BLaER1 (cell line): ENCODE data around the gene ERBIN.
"Not testable (repeated sequence)": the region's sequence is repeated elsewhere in the genome, so short reads cannot be mapped to it uniquely, and the experiment has no call there.

ENCODE experiments used
- H3K27ac ChIP-seq: shearing (Covaris generic); formaldehyde crosslinking; 2 replicates; pipeline ENCODE4 v1.8.1; 2022
- H3K27me3 ChIP-seq: shearing (Covaris generic); formaldehyde crosslinking; 2 replicates; pipeline ENCODE4 v1.8.1; 2022
- H3K36me3 ChIP-seq: shearing (Covaris generic); formaldehyde crosslinking; 2 replicates; pipeline ENCODE4 v1.8.1; 2022
- H3K4me1 ChIP-seq: shearing (Covaris generic); formaldehyde crosslinking; 2 replicates; pipeline ENCODE4 v1.8.1; 2022
- H3K4me2 ChIP-seq: shearing (Covaris generic); formaldehyde crosslinking; 2 replicates; pipeline ENCODE4 v1.8.1; 2022
- H3K4me3 ChIP-seq: shearing (Covaris generic); formaldehyde crosslinking; 2 replicates; pipeline ENCODE4 v1.8.1; 2022
- H3K9ac ChIP-seq: shearing (Covaris generic); formaldehyde crosslinking; 2 replicates; pipeline ENCODE4 v1.8.1; 2022
- H3K9me3 ChIP-seq: shearing (Covaris generic); formaldehyde crosslinking; 2 replicates; pipeline ENCODE4 v1.8.1; 2022
- H4K20me1 ChIP-seq: shearing (Covaris generic); formaldehyde crosslinking; 2 replicates; pipeline ENCODE4 v1.8.1; 2022
- Cebpa-rat ChIP-seq: shearing (Covaris generic); IDR thresholded peaks from 2 replicates; pipeline ENCODE4 v1.8.1; 2022

Gene ERBIN, protein sequence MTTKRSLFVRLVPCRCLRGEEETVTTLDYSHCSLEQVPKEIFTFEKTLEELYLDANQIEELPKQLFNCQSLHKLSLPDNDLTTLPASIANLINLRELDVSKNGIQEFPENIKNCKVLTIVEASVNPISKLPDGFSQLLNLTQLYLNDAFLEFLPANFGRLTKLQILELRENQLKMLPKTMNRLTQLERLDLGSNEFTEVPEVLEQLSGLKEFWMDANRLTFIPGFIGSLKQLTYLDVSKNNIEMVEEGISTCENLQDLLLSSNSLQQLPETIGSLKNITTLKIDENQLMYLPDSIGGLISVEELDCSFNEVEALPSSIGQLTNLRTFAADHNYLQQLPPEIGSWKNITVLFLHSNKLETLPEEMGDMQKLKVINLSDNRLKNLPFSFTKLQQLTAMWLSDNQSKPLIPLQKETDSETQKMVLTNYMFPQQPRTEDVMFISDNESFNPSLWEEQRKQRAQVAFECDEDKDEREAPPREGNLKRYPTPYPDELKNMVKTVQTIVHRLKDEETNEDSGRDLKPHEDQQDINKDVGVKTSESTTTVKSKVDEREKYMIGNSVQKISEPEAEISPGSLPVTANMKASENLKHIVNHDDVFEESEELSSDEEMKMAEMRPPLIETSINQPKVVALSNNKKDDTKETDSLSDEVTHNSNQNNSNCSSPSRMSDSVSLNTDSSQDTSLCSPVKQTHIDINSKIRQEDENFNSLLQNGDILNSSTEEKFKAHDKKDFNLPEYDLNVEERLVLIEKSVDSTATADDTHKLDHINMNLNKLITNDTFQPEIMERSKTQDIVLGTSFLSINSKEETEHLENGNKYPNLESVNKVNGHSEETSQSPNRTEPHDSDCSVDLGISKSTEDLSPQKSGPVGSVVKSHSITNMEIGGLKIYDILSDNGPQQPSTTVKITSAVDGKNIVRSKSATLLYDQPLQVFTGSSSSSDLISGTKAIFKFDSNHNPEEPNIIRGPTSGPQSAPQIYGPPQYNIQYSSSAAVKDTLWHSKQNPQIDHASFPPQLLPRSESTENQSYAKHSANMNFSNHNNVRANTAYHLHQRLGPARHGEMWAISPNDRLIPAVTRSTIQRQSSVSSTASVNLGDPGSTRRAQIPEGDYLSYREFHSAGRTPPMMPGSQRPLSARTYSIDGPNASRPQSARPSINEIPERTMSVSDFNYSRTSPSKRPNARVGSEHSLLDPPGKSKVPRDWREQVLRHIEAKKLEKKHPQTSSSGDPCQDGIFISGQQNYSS (N-terminal part only)

GRCh38 chr5:65926276-65926783 is at the start of gene ERBIN:
TSS of gene ERBIN (plus strand) at chr5:65926575. CDS start at chr5:65992719, 66,144 bp downstream.
- Histone ChIP-seq H4K20me1 (peaks cover 43% of the 10 kb centered on the region), H3K27me3 (no peaks in the 10 kb centered on the region), H3K4me1 (peaks cover 28% of the 10 kb centered on the region), H3K9ac (peak within 1 kb of the TSS; percentile 99), H3K36me3 (peaks cover 18% of the 10 kb centered on the region; the same call in 1 of the 2 replicates), H3K9me3 (no peaks in the 10 kb centered on the region), H3K4me3 (peak within 1 kb of the TSS; percentile 89), H3K27ac (peak within 1 kb of the TSS; percentile 99), H3K4me2 (peak within 1 kb of the TSS; percentile 90)
- no peak for TF ChIP-seq Cebpa-rat

GRCh38 chr5:65876970-65877369 is 49.4 kb upstream of the ERBIN start:
- no peak overlapping the region for H3K4me2 ChIP-seq
- TF ChIP-seq Cebpa-rat, result no peak

DNA sequence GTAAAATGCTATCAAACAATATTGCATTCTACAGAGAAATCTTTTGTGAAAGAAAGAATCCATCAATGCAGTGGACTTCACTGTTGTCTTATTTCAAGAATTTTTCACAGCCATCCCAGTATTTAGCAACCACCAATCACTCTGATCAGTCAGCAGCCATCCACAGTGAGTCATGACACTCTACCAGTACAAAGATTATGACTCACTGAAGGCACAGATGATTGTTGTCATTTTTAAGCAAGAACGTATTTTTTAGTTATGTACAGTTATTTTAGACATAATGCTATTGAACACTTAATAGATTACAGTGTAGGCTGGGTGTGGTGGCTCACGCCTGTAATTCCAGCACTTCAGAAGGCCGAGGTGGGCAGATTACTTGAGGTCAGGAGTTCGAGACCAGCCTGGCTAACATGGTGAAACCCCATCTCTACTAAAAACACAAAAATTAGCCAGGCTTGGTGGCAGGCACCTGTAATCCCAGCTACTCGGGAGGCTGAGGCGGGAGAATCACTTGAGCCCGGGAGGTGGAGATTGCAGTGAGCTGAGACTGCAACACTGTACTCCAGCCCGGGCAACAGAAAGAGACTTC is 46.6 kb upstream of the ERBIN start:
- H3K9me3 ChIP-seq, result peaks cover 19% of the 10 kb centered on the region
- H3K27me3 ChIP-seq, H3K4me2 ChIP-seq, H3K4me3 ChIP-seq, H3K4me1 ChIP-seq, H3K27ac ChIP-seq, H3K36me3 ChIP-seq, H3K9ac ChIP-seq, H4K20me1 ChIP-seq: not testable (repeated sequence)

More at GRCh38 chr5:65876970-65877369, 49.4 kb upstream of the ERBIN start:
- Histone ChIP-seq H3K27me3 (no peaks in the 10 kb centered on the region), H4K20me1 (no peaks in the 10 kb centered on the region), H3K4me1 (no peaks in the 10 kb centered on the region), H3K27ac (no peak overlapping the region), H3K9ac (no peak overlapping the region), H3K4me3 (no peak overlapping the region), H3K36me3 (no peaks in the 10 kb centered on the region), H3K9me3 (peaks cover 19% of the 10 kb centered on the region)

- Histone ChIP-seq H4K20me1 (no peaks in the 10 kb centered on the region), H3K36me3 (no peaks in the 10 kb centered on the region), H3K27me3 (no peaks in the 10 kb centered on the region), H3K4me3 (no peak overlapping the region), H3K4me2 (no peak overlapping the region), H3K9me3 (peaks cover 19% of the 10 kb centered on the region), H3K4me1 (no peaks in the 10 kb centered on the region), H3K27ac (no peak overlapping the region), H3K9ac (no peak overlapping the region)
- no peak for TF ChIP-seq Cebpa-rat
These were observed 45.8 kb upstream of the ERBIN start for GRCh38 chr5:65880496-65881072.

DNA sequence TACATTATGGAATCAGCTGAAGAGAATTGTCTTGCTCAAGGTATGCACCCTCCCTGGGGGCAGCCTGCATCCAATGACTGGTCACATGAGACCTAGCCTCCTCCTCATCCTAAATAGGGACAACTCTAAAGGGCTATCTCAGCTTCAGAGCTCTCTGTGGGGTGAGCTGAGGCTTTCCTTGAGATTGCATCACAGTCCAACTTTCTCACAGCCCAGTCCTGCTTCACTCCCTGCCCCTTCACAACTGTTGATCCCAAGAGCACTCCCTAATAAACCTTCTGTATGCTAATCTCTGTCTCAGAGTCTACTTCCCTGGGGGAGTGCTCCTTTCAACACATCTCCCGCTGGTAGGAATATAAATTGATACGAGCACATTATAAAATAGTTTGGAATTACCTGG is 44.1 kb upstream of the ERBIN start:
- H3K27ac ChIP-seq, result no peak overlapping the region
- no peak for TF ChIP-seq Cebpa-rat
- no peak overlapping the region for H3K4me2 ChIP-seq
- H3K9ac ChIP-seq, result no peak overlapping the region
- H3K4me1 ChIP-seq, result no peaks in the 10 kb centered on the region
- H4K20me1 ChIP-seq, result no peaks in the 10 kb centered on the region
- peaks cover 19% of the 10 kb centered on the region for H3K9me3 ChIP-seq
- no peaks in the 10 kb centered on the region for H3K27me3 ChIP-seq
- no peak overlapping the region for H3K4me3 ChIP-seq
- no peaks in the 10 kb centered on the region for H3K36me3 ChIP-seq

DNA sequence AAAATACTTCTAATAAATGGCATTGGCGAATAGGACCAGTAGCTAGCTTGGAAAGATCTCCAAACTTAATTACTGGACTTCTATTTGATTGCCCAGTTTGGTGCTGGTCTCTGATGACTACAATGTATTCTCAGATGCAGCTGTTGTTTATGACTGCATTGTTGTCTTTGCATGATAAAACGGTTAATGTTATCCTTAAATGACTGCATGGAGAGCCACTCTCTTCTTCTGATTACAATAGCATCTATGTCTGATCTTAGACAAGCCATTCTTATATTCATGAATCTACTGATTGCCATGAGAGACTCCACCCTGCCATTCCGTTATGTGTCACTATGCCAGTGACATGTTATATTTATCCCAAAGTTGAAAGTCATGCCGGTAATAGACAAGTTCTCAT is 42.9 kb upstream of the ERBIN start:
- Histone ChIP-seq H4K20me1 (no peaks in the 10 kb centered on the region), H3K27ac (no peak overlapping the region), H3K9ac (no peak overlapping the region), H3K4me1 (no peaks in the 10 kb centered on the region), H3K36me3 (no peaks in the 10 kb centered on the region), H3K4me2 (no peak overlapping the region), H3K27me3 (no peaks in the 10 kb centered on the region), H3K4me3 (no peak overlapping the region), H3K9me3 (peaks cover 8% of the 10 kb centered on the region)
- TF ChIP-seq Cebpa-rat, result no peak

GRCh38 chr5:65886387-65886786 is 40.0 kb upstream of the ERBIN start:
- Histone ChIP-seq H3K9me3 (no peaks in the 10 kb centered on the region), H3K4me3 (no peak overlapping the region), H3K4me2 (no peak overlapping the region), H3K27ac (no peak overlapping the region), H4K20me1 (no peaks in the 10 kb centered on the region), H3K27me3 (no peaks in the 10 kb centered on the region), H3K9ac (no peak overlapping the region), H3K36me3 (no peaks in the 10 kb centered on the region), H3K4me1 (no peaks in the 10 kb centered on the region)
- no peak for TF ChIP-seq Cebpa-rat

DNA sequence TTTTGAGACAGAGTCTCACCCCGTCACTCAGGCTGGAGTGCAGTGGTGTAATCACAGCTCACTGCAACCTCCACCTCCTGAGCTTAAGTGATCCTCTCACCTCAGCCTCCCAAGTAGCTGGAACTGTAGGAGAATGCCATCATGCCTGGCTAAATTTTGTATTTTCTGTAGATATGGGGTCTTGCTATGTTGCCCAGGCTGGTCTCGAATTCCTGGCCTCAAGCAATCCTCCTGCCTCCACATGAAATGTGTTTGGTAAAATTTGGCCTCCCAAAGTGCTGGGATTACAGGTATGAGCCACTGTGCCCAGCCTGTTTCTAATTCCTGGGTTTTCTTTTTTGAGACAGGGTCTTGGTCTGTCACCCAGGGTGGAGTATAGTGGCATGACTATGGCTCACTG is 34.4 kb upstream of the ERBIN start:
- not testable (repeated sequence) for H3K4me3 ChIP-seq, H4K20me1 ChIP-seq, H3K27me3 ChIP-seq, H3K4me2 ChIP-seq, H3K4me1 ChIP-seq, H3K36me3 ChIP-seq, H3K9ac ChIP-seq, H3K9me3 ChIP-seq, H3K27ac ChIP-seq

GRCh38 chr5:65892801-65893200 is 33.6 kb upstream of the ERBIN start:
- no peaks in the 10 kb centered on the region for H3K27me3 ChIP-seq
- no peak overlapping the region for H3K4me2 ChIP-seq
- H3K27ac ChIP-seq, result no peak overlapping the region
- no peaks in the 10 kb centered on the region for H3K4me1 ChIP-seq
- H3K9me3 ChIP-seq, result no peaks in the 10 kb centered on the region
- no peak for TF ChIP-seq Cebpa-rat
- no peak overlapping the region for H3K9ac ChIP-seq
- no peak overlapping the region for H3K4me3 ChIP-seq
- H4K20me1 ChIP-seq, result no peaks in the 10 kb centered on the region
- H3K36me3 ChIP-seq, result no peaks in the 10 kb centered on the region
